Upper lobe of right lung (tissue), 1 donor: ENCODE measurements around the gene CCDC187. TPM values are rescaled to one million over a fixed set of nuclear protein-coding genes. Genes with fewer than 3 reads are reported as not detected.

Source experiments
- ATAC-seq: fragments of 200-7000 bp; cut with Tn5 transposase; one replicate; pipeline ENCODE4 v1.9.1; 2020; ENCODE audit warnings: mild to moderate bottlenecking, moderate library complexity
- DNase-seq: peaks from one replicate; pipeline ENCODE4 v3.0.0-alpha.2; 2020
- H3K27ac ChIP-seq: fragments of 200-600 bp; one replicate; pipeline ENCODE4 v1.8.0; 2022
- H3K27me3 ChIP-seq: fragments of 200-600 bp; one replicate; pipeline ENCODE4 v1.8.0; 2022; ENCODE audit warnings: mild to moderate bottlenecking
- H3K36me3 ChIP-seq: fragments of 200-600 bp; one replicate; pipeline ENCODE4 v1.8.0; 2022
- H3K4me1 ChIP-seq: fragments of 200-600 bp; one replicate; pipeline ENCODE4 v1.8.0; 2022
- H3K4me3 ChIP-seq: fragments of 200-600 bp; one replicate; pipeline ENCODE4 v1.8.0; 2022; ENCODE audit warnings: mild to moderate bottlenecking
- H3K9me3 ChIP-seq: fragments of 200-600 bp; one replicate; pipeline ENCODE4 v1.8.0; 2022
- CTCF ChIP-seq: fragments of 200-600 bp; IDR thresholded peaks from one replicate; pipeline ENCODE4 v1.8.0; 2022; ENCODE audit warnings: antibody characterized with exemption
- intact Hi-C: fragments of 100-400 bp; cut with DNase I; formaldehyde crosslinking; loops from one replicate; pipeline ENCODE4 v1.11.0; 2022
- total RNA-seq: library from RNA; stranded (reverse); fragmentation: NEBNext Ultra II Directional; extraction: Animal tissue kit (Norgen Biotek cat#: 25700); gene quantifications from one replicate; pipeline ENCODE4 v1.2.1, GENCODE V29; 2021
- donor health status: DM: no; HTN: yes; CAD: no; lungs with severe emphysema.

CCDC187 gene
- total RNA-seq, 1 donor from 2014 or later: 0.09 TPM

DNA sequence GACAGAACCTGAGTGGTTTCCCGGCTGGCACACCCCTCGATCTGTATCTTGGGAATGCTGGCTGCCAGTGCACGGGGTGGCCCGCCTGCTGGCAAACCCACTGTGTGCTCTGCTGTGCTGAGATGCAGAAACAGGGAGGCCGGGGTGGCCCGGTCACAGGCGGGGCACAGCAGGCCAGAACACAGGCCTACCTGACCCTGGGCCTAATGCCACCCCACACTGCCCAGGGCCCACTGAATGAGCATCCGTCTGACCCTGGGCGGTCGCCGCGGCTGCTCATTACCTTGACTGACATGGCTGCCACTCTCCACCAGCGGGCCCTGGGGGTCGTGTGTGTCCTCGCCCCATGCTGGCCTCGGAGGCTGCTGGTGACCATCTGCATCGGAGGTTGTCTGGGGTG lies 44.1 kb downstream of the CCDC187 start:
- intact Hi-C loops: no loop called here
- Histone ChIP-seq H3K4me3 (no peak overlapping the region), H3K27me3 (peaks cover 5% of the 10 kb centered on the region), H3K27ac (no peak overlapping the region), H3K36me3 (no peaks in the 10 kb centered on the region), H3K4me1 (no peaks in the 10 kb centered on the region), H3K9me3 (no peaks in the 10 kb centered on the region)
- DNase-seq (no peak), ATAC-seq (no peak)
- no peak for TF ChIP-seq CTCF

- H3K9me3 ChIP-seq: no peaks in the 10 kb centered on the region
- no peak for TF ChIP-seq CTCF
- intact Hi-C loops: no loop called here
- H3K36me3 ChIP-seq: no peaks in the 10 kb centered on the region
- ATAC-seq (no peak), DNase-seq (no peak)
- H3K27ac ChIP-seq: no peak overlapping the region
- no peak overlapping the region for H3K4me3 ChIP-seq
- no peaks in the 10 kb centered on the region for H3K4me1 ChIP-seq
- H3K27me3 ChIP-seq: peaks cover 5% of the 10 kb centered on the region
These were observed 44.4 kb downstream of the CCDC187 start for GRCh38 chr9:136259517-136259813.

DNA sequence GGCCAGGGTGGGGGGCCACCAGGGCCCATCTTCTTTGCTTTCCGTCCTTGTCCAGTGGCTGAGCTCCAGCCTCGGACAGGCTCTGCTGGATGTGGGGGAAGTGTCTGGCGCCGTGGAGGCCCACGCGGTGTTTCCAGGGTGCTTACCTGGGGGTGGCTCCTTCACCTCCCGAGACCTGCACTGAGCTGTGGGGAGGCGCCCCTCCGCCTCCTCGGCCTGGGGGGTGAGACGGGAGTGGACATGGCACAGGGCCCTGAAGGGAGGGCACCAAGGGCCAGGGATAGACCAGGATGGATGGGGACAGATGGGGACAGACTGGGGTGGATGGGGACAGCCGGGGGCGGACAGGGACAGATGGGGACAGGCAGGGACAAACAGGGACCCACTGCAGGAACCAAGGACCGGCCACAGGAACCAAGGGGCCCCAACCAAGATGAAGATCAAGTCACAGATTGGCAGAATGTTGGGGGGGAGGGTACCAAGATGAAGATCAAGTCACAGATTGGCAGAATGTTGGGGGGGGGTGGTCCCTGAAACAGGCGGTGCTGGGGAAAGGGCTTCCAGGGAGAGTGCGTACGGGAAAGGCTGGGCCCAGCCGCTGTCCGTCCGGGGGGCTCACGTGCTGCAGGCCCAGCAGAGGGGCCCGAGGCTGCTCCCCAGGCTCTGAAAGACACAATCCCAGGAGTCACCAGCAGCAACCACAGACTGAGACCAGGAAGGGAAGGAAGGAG lies 44.9 kb downstream of the CCDC187 start:
- Histone ChIP-seq H3K4me3 (no peak overlapping the region), H3K27ac (no peak overlapping the region), H3K4me1 (no peaks in the 10 kb centered on the region), H3K27me3 (peaks cover 5% of the 10 kb centered on the region), H3K36me3 (no peaks in the 10 kb centered on the region), H3K9me3 (no peaks in the 10 kb centered on the region)
- TF ChIP-seq CTCF: no peak
- DNase-seq (no peak), ATAC-seq (no peak)
- intact Hi-C loops: no loop called here

- Histone ChIP-seq H3K27me3 (peaks cover 11% of the 10 kb centered on the region), H3K9me3 (no peaks in the 10 kb centered on the region), H3K36me3 (no peaks in the 10 kb centered on the region), H3K4me1 (no peaks in the 10 kb centered on the region), H3K27ac (no peak overlapping the region), H3K4me3 (no peak overlapping the region)
- TF ChIP-seq CTCF: no peak
- ATAC-seq (no peak), DNase-seq (no peak)
- intact Hi-C loops: no loop called here
These were observed 45.6 kb downstream of the CCDC187 start for GRCh38 chr9:136258299-136258625.

DNA sequence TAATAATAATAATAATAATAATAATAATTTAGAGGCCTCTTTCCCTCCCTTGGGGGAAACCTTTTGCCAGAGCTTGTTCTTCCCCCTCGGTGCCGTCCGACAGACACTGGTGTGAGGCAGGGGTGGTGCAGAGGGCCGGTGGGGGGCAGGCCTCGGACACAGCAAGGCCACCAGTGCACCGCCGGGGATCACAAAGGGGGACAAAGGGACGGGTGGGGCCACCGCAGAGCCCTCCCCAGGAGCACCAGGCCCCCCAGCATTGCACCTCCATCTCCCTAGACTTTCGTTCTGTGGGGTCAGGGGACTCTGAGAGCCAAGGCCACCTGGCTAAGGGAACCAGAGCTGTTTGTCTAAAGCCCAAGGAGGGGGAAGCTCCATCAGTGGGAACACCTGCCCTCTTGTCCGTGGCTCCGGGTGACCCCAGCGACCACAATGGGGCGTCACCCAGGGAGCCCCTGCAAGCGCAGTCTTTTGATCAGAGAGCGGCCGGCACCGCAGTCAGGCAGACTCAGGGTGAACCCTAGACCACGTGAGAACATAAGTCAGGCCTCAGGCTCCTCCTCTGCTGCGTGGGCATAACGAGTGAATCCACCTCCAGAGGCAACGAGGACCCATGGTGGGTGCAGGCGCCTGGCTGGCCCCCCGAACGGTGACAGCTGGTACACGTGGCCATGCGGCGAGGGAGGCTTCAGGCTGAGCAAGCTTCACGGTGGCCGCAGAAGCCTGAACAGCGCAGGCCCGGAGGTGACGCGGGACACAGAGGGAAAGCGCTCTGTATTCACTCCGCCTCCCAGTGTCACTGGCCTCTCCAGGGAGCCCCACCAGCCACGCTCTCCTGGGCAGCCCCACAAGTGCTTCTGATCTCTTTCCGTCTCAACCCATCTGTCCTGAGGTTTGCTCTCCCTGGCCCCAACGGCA lies 46.3 kb downstream of the CCDC187 start:
- intact Hi-C loops: no loop called here

More for the DNA sequence above, 46.3 kb downstream of the CCDC187 start:
- Histone ChIP-seq H3K9me3 (no peaks in the 10 kb centered on the region), H3K4me3 (no peak overlapping the region), H3K27ac (no peak overlapping the region), H3K36me3 (no peaks in the 10 kb centered on the region), H3K27me3 (peaks cover 13% of the 10 kb centered on the region), H3K4me1 (no peaks in the 10 kb centered on the region)
- ATAC-seq: no peak
- no peak for DNase-seq
- TF ChIP-seq CTCF: no peak
